ENCODE results near the gene PAQR3. TPM values are rescaled to one million over a fixed set of nuclear protein-coding genes. Genes with fewer than 3 reads are reported as not detected.

Gene PAQR3
- polyA plus RNA-seq, 1 experiment, result 10.4 TPM

DNA sequence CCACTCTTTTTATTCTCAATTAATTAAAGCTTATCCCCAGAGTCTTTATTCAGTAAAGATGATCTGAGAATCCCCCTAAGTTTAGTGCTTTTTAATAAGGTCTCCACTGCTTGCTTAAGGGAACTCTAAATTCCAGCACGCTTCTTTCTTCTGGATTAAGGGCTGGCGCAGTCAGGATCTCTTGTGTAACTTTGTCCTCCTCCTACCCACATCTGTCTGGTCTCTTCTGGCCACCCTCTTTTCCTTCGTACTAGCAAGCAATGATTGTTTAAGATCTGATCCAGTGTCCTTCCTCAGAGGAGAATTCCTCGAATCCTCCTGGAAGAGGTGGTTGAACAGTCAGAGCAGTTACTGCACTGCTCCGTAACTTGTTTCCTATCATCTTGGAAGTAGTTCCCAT is 14.0 kb upstream of the PAQR3 start:
- ChIA-PET POLR2A (no interaction called here), CTCF (interaction anchor here (0.8 to 2.4 kb wide), 7 partner anchors 10 to 1249 kb away, joined by 3 to 17 read pairs (median 3); partner anchors contain the start of gene PRDM8)
- no peak for DNase-seq (ENCODE audit: low read depth)
- H3K4me3 ChIP-seq (ENCODE audit: low read depth, low read length), result no peak overlapping the region
- no peaks in the 10 kb centered on the region for H3K36me3 ChIP-seq (ENCODE audit: control insufficient read depth, insufficient read depth, low read length)
- TF ChIP-seq, protein P1, sequence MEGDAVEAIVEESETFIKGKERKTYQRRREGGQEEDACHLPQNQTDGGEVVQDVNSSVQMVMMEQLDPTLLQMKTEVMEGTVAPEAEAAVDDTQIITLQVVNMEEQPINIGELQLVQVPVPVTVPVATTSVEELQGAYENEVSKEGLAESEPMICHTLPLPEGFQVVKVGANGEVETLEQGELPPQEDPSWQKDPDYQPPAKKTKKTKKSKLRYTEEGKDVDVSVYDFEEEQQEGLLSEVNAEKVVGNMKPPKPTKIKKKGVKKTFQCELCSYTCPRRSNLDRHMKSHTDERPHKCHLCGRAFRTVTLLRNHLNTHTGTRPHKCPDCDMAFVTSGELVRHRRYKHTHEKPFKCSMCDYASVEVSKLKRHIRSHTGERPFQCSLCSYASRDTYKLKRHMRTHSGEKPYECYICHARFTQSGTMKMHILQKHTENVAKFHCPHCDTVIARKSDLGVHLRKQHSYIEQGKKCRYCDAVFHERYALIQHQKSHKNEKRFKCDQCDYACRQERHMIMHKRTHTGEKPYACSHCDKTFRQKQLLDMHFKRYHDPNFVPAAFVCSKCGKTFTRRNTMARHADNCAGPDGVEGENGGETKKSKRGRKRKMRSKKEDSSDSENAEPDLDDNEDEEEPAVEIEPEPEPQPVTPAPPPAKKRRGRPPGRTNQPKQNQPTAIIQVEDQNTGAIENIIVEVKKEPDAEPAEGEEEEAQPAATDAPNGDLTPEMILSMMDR (IDR thresholded peaks at IDR 0.05; ENCODE audit: insufficient read depth, low read depth, low read length), result no peak
- H3K27me3 ChIP-seq (ENCODE audit: control insufficient read depth, insufficient read depth, low read length), result peaks cover 7% of the 10 kb centered on the region; the same call in 1 of the 2 replicates

DNA sequence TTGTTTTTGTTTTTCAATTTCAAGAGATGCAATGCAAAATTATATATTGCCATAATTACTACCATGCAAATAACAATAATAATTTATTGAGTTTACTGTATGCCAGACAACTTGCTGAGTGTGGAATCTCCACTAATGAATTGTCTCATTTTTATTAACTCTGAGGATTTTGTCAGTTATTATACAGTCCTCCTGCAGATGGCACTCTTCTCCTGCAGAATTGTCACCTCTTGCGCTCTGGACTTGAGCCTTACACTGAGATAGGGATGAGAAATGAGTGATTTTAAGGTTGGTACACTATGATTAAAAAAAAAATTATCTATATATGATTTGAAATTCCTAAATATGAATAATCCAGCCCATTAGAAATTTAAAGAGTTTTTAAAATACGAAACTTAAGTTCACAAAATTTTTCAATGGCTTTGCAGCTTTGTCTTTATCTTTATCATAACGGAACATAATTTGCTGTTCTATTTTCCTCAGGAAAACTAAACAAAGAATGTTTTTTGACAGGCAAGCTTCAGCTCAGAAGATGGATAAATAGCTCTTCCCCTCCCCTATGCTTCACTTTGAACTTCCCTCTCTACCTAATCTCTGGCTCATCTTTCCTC is 12.7 kb upstream of the PAQR3 start:
- Histone ChIP-seq H3K4me3 (ENCODE audit: low read depth, low read length) (no peak overlapping the region), H3K36me3 (ENCODE audit: control insufficient read depth, insufficient read depth, low read length) (no peaks in the 10 kb centered on the region), H3K27me3 (ENCODE audit: control insufficient read depth, insufficient read depth, low read length) (peaks cover 7% of the 10 kb centered on the region; the same call in 1 of the 2 replicates)
- TF ChIP-seq, protein P1 (IDR thresholded peaks at IDR 0.05; ENCODE audit: insufficient read depth, low read depth, low read length), result peak; percentile 73
- no peak for DNase-seq (ENCODE audit: low read depth)
- ChIA-PET CTCF (interaction anchor here (0.6 to 2.4 kb wide), 20 partner anchors 9 to 1270 kb away, joined by 3 to 17 read pairs (median 4); partner anchors contain the start of gene PAQR3), POLR2A (no interaction called here)

DNA sequence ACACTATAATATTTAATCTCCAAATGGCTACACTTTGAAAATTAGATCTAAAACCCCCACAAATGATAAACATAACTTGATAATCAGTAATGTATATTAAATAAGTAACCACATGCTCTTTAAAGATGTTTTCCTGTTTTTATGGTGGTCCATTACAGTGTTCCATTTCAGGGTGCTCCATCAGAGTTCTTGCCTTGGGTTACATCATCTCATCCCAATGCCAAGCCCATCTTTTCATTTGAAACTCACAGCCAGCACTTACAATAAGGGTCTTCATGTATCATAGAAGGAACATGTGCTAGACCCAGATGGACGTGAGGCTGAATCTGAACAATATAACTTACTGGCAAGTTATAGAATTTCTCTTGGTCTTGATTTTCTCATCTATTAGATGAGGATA is 10.5 kb upstream of the PAQR3 start:
- Histone ChIP-seq H3K27me3 (ENCODE audit: control insufficient read depth, insufficient read depth, low read length) (peaks cover 5% of the 10 kb centered on the region; the same call in 1 of the 2 replicates), H3K4me3 (ENCODE audit: low read depth, low read length) (no peak overlapping the region), H3K36me3 (ENCODE audit: control insufficient read depth, insufficient read depth, low read length) (no peaks in the 10 kb centered on the region)
- ChIA-PET POLR2A (no interaction called here), CTCF (no interaction called here)
- no peak for DNase-seq (ENCODE audit: low read depth)
- TF ChIP-seq, protein P1 (IDR thresholded peaks at IDR 0.05; ENCODE audit: insufficient read depth, low read depth, low read length), result no peak

DNA sequence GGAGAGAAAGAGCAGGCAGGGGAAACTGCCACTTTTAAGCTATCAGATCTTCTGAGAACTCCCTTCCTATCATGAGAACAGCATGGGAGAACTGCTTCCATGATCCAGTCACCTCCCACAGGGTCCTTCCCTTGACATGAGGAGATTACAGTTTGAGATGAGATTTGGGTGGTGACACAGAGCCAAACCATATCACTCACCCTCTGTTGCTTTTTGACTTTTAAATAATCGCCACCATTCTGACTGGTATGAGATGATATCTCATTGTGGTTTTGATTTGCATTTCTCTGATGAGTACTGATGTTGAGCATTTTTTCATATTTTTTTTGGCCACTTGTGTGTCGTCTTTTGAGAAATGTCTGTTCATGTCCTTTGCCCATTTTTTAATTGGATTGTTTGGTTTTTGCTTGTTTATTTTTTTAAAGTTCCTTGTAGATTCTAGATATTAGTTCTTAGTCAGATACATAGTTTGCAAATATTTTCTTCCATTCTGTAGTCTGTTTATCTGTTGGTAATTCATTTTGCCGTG is 6.5 kb upstream of the PAQR3 start:
- TF ChIP-seq, protein P1 (IDR thresholded peaks at IDR 0.05; ENCODE audit: insufficient read depth, low read depth, low read length), result no peak
- Histone ChIP-seq H3K27me3 (ENCODE audit: control insufficient read depth, insufficient read depth, low read length) (peaks cover 2% of the 10 kb centered on the region; the same call in 1 of the 2 replicates), H3K36me3 (ENCODE audit: control insufficient read depth, insufficient read depth, low read length) (no peaks in the 10 kb centered on the region), H3K4me3 (ENCODE audit: low read depth, low read length) (no peak overlapping the region)
- no peak for DNase-seq (ENCODE audit: low read depth)
- ChIA-PET POLR2A (no interaction called here), CTCF (no interaction called here)

DNA sequence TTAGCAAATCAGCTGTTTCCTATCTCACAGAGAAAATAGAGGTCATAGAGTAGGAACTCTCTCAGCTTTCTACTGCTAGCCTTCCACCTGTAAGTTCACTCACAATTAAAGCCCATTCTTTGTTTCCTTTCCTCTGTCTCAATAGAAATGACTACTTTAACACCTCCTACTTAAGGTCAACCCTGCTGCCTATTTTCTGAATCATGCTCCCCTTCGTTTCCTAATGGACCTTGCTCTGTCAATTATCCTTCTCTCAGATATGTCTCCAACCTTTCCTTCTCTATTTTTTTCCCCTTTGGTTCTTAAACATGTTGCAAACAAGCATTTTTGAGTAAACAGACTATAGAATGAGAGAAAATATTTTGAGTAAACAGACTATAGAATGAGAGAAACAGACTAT is 5.1 kb upstream of the PAQR3 start:
- POLR2A ChIA-PET, result no interaction called here
- CTCF ChIA-PET, result no interaction called here

More for the DNA sequence above, 5.1 kb upstream of the PAQR3 start:
- no peak for DNase-seq (ENCODE audit: low read depth)
- TF ChIP-seq, protein P1 (IDR thresholded peaks at IDR 0.05; ENCODE audit: insufficient read depth, low read depth, low read length), result no peak
- Histone ChIP-seq H3K36me3 (ENCODE audit: control insufficient read depth, insufficient read depth, low read length) (no peaks in the 10 kb centered on the region), H3K4me3 (ENCODE audit: low read depth, low read length) (no peak overlapping the region), H3K27me3 (ENCODE audit: control insufficient read depth, insufficient read depth, low read length) (peaks cover 2% of the 10 kb centered on the region; the same call in 1 of the 2 replicates)

Measured in BJ (cell line).